RWPE2 (cell line): ENCODE measurements around the gene MAN2B1.

Experiments
- ATAC-seq: fragments of 200-7000 bp; cut with Tn5 transposase; 3 replicates; pipeline ENCODE4 v1.9.1; 2021; ENCODE audit warnings: low read depth
- DNase-seq: peaks from one replicate; pipeline ENCODE4 v3.0.0-alpha.2; 2020; ENCODE audit warnings: low spot score
- H3K27ac ChIP-seq: fragments of 450-650 bp; 2 replicates; pipeline ENCODE4 v1.5.1; 2017; ENCODE audit warnings: mild to moderate bottlenecking; ENCODE audit not compliant: poor library complexity, severe bottlenecking
- H3K27me3 ChIP-seq: fragments of 250-450 bp; sonication (Bioruptor Pico); 2 replicates; pipeline ENCODE4 v1.5.1; 2021; ENCODE audit warnings: mild to moderate bottlenecking, moderate library complexity; ENCODE audit not compliant: insufficient read depth, poor library complexity, severe bottlenecking
- H3K36me3 ChIP-seq: fragments of 250-450 bp; sonication (Bioruptor Pico); 2 replicates; pipeline ENCODE4 v1.5.1; 2020; ENCODE audit warnings: low read depth, mild to moderate bottlenecking, moderate library complexity
- H3K4me1 ChIP-seq: fragments of 250-450 bp; sonication (Bioruptor Pico); 2 replicates; pipeline ENCODE4 v1.5.1; 2021; ENCODE audit warnings: mild to moderate bottlenecking, moderate library complexity; ENCODE audit not compliant: insufficient read depth, poor library complexity, severe bottlenecking
- H3K4me3 ChIP-seq: fragments of 250-450 bp; sonication (Bioruptor Pico); 2 replicates; pipeline ENCODE4 v1.5.1; 2021; ENCODE audit warnings: mild to moderate bottlenecking, moderate library complexity; ENCODE audit not compliant: severe bottlenecking
- H3K9me3 ChIP-seq: fragments of 250-450 bp; sonication (Bioruptor Pico); 2 replicates; pipeline ENCODE4 v1.5.1; 2021; ENCODE audit warnings: mild to moderate bottlenecking, moderate library complexity; ENCODE audit not compliant: severe bottlenecking
- TF ChIP-seq, protein P1 (sequence below): fragments of 450-650 bp; IDR thresholded peaks from one replicate; pipeline ENCODE4 v1.5.1; 2017; ENCODE audit warnings: mild to moderate bottlenecking, moderate library complexity; ENCODE audit not compliant: poor library complexity, severe bottlenecking

Gene MAN2B1

DNA sequence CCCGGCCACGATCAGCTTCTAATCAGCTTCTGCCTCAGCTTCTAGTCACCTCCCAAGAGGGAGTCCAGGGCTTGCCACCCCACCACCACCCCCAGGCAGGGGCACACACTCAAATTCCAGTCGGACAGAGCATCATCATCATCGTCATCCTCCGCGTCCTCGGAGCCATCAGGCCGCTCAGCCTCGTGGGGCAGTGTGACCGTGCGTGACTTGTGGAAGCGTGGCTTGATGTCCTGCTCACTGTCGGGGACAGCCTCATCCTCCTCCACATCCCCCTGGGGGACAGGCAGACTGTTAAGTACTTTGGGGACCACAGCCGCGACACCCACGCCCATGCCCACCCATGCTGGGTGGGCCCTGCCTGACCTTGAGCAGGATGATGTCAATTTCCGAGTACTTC lies 44.6 kb upstream of the MAN2B1 start:
- H3K36me3 ChIP-seq = peaks cover 97% of the 10 kb centered on the region
- H3K4me1 ChIP-seq = no peaks in the 10 kb centered on the region
- H3K9me3 ChIP-seq = no peaks in the 10 kb centered on the region
- no peak for ATAC-seq
- TF ChIP-seq, protein P1, sequence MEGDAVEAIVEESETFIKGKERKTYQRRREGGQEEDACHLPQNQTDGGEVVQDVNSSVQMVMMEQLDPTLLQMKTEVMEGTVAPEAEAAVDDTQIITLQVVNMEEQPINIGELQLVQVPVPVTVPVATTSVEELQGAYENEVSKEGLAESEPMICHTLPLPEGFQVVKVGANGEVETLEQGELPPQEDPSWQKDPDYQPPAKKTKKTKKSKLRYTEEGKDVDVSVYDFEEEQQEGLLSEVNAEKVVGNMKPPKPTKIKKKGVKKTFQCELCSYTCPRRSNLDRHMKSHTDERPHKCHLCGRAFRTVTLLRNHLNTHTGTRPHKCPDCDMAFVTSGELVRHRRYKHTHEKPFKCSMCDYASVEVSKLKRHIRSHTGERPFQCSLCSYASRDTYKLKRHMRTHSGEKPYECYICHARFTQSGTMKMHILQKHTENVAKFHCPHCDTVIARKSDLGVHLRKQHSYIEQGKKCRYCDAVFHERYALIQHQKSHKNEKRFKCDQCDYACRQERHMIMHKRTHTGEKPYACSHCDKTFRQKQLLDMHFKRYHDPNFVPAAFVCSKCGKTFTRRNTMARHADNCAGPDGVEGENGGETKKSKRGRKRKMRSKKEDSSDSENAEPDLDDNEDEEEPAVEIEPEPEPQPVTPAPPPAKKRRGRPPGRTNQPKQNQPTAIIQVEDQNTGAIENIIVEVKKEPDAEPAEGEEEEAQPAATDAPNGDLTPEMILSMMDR = no peak
- no peaks in the 10 kb centered on the region for H3K27me3 ChIP-seq
- H3K27ac ChIP-seq = no peak overlapping the region
- no peak for DNase-seq
- H3K4me3 ChIP-seq = no peak overlapping the region

DNA sequence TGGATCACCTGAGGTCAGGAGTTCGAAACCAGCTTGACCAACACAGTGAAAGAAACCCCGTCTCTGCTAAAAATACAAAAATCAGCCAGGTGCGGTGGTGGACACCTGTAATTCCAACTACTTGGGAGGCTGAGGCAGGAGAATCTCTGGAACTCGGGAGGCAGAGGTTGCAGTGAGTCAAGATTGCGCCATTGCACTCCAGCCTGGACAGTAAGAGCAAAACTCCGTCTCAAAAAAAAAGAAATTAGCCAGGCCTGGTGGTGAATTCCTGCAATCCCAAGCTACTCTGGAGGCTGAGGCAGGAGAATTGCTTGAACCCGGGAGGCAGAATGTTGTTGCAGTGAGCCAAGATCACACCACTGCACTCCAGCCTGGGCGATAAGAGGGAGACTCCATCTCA lies 42.1 kb upstream of the MAN2B1 start:
- TF ChIP-seq, protein P1 = no peak
- ATAC-seq = no peak
- no peaks in the 10 kb centered on the region for H3K27me3 ChIP-seq
- no peaks in the 10 kb centered on the region for H3K9me3 ChIP-seq
- peaks cover 97% of the 10 kb centered on the region for H3K36me3 ChIP-seq
- no peak overlapping the region for H3K27ac ChIP-seq
- H3K4me1 ChIP-seq = no peaks in the 10 kb centered on the region
- H3K4me3 ChIP-seq = no peak overlapping the region
- no peak for DNase-seq

DNA sequence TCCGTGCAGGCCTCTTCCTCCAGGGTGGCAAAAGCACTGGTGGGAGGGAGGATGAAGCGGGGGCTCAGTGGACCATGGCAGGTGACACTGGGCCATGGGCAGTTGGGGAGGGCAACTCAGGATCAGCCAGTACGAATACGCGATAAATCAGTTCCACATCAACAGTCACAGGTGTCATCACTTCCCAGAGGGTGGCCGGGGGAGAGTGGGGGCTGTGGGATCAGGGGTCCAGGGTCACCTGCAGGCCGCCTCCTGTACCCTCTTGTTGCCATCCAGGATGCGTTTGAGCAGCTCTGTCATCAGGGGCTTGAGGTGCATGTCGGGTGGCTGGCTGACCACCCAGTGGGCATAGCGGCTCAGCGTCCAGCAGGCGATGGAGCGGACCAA lies 39.8 kb upstream of the MAN2B1 start:
- DNase-seq = no peak
- H3K27me3 ChIP-seq = no peaks in the 10 kb centered on the region
- H3K4me1 ChIP-seq = no peaks in the 10 kb centered on the region
- H3K4me3 ChIP-seq = no peak overlapping the region
- ATAC-seq = no peak
- TF ChIP-seq, protein P1 = no peak
- no peaks in the 10 kb centered on the region for H3K9me3 ChIP-seq
- H3K27ac ChIP-seq = no peak overlapping the region
- H3K36me3 ChIP-seq = peaks cover 97% of the 10 kb centered on the region

DNA sequence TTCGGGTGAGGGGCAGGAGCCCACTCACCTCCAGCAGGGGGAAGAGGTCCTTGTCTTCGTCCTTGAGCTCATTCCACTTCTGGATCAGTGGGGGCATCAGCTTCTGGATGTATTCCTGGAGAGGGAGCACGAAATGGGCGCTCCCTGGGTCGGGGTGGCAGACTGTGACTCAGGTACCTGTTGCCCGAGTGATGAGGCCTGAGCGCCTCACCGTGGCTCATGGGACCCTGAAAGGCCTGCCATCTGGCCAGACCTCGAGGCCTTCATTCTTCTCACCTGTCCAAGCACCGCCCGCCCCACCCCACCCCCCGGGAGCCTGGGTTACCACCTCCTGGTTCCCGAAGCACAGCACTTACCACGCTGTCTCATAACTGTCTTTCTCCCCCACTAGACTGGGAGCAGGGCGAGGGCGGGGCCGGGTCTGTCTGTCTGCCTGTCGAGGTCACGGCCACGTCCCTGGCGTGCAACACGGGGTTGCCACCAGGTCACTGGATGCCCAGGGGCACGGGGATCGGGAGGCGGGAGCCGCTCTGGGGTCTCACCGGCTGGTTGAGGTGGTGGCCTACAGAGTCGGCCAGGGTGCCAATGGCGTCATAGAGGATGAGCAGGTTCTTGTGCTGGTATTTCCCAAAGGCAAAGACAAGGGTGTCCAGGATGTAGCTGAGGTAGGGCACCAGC lies 39.3 kb upstream of the MAN2B1 start:
- TF ChIP-seq, protein P1 = no peak
- Histone ChIP-seq H3K9me3 (no peaks in the 10 kb centered on the region), H3K36me3 (peaks cover 97% of the 10 kb centered on the region), H3K27ac (no peak overlapping the region), H3K4me3 (no peak overlapping the region), H3K27me3 (no peaks in the 10 kb centered on the region), H3K4me1 (no peaks in the 10 kb centered on the region)
- no peak for DNase-seq
- ATAC-seq = no peak

DNA sequence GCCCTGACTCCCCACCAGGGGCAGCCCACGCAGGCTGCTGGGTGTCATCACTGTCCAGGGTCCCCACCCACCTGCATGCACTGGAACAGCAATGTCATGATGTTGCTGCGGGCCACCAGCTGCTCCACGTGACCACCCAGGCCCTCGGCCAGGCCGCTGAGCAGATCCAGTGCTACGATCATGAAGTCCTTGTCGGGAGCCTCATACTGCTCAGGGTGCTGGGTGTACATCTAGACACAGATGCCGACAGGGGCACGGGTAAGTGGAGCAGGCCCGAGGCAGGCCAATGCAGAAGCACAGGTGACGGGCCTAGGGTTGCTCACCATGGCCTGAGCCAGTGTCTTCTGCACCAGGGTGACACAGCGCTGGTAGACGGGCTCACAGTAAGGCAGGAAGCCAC lies 38.6 kb upstream of the MAN2B1 start:
- DNase-seq (no peak), ATAC-seq (no peak)
- Histone ChIP-seq H3K4me1 (no peaks in the 10 kb centered on the region), H3K9me3 (no peaks in the 10 kb centered on the region), H3K27me3 (no peaks in the 10 kb centered on the region), H3K27ac (no peak overlapping the region), H3K36me3 (peaks cover 92% of the 10 kb centered on the region), H3K4me3 (no peak overlapping the region)
- TF ChIP-seq, protein P1 = no peak
